Renal cortex interstitium (tissue), 11 donors: ENCODE data around the gene PDE4D. TPM values are rescaled to one million over a fixed set of nuclear protein-coding genes. Genes with fewer than 3 reads are reported as not detected.
"Not testable (repeated sequence)": the region's sequence is repeated elsewhere in the genome, so short reads cannot be mapped to it uniquely, and the experiment has no call there.

Source experiments
- DNase-seq, 11 donors: peaks; one replicate each; pipeline ENCODE4 v3.0.0-alpha.2; 2013; ENCODE audit warnings: low read depth in 9 of 11, low spot score in 4 of 11; ENCODE audit errors: extremely low read depth in 1 of 11
- polyA plus RNA-seq, 3 donors: library from polyadenylated mRNA; unstranded; fragments of 120-200 nt; gene quantifications; one replicate each; pipeline ENCODE4 v1.2.1, GENCODE V29; 2013; ENCODE audit not compliant: insufficient read length in 3 of 3

The PDE4D gene
- polyA plus RNA-seq, 3 donors = 18.6 to 43.9 (median 21.4) TPM

- no peak for DNase-seq
These were observed 914.4 kb downstream of the PDE4D start for GRCh38 chr5:58979090-58979489.

- no peak for DNase-seq
These were observed 918.9 kb downstream of the PDE4D start for GRCh38 chr5:58974601-58975000.

GRCh38 chr5:58974083-58974482, 919.4 kb downstream of the PDE4D start:
- no peak for DNase-seq

GRCh38 chr5:58972301-58972700, 921.2 kb downstream of the PDE4D start:
- no peak for DNase-seq

GRCh38 chr5:58970766-58971165, 922.8 kb downstream of the PDE4D start:
- DNase-seq = no peak

GRCh38 chr5:58969795-58970194, 923.7 kb downstream of the PDE4D start:
- no peak for DNase-seq

- DNase-seq = no peak
These were observed 924.3 kb downstream of the PDE4D start for GRCh38 chr5:58969253-58969652.

GRCh38 chr5:58968350-58968749, 925.2 kb downstream of the PDE4D start:
- no peak for DNase-seq

- DNase-seq = no peak
These were observed 925.8 kb downstream of the PDE4D start for GRCh38 chr5:58967597-58968281.

GRCh38 chr5:58965677-58966414, 927.7 kb downstream of the PDE4D start:
- no peak for DNase-seq

GRCh38 chr5:58963821-58964220, 929.7 kb downstream of the PDE4D start:
- DNase-seq = no peak

- no peak for DNase-seq
These were observed 930.2 kb downstream of the PDE4D start for GRCh38 chr5:58963361-58963760.

- DNase-seq = no peak
These were observed 931.8 kb downstream of the PDE4D start for GRCh38 chr5:58961631-58962280.

- no peak for DNase-seq
These were observed 934.8 kb downstream of the PDE4D start for GRCh38 chr5:58958701-58959100.

GRCh38 chr5:58953218-58953617, 940.3 kb downstream of the PDE4D start:
- DNase-seq = not testable (repeated sequence)

GRCh38 chr5:58950224-58950623, 943.3 kb downstream of the PDE4D start:
- DNase-seq = no peak

GRCh38 chr5:58946230-58946629, 947.3 kb downstream of the PDE4D start:
- no peak for DNase-seq

GRCh38 chr5:58944221-58944620, 949.3 kb downstream of the PDE4D start:
- DNase-seq = no peak

- no peak for DNase-seq
These were observed 953.1 kb downstream of the PDE4D start for GRCh38 chr5:58940446-58940845.

GRCh38 chr5:58939664-58940063, 953.9 kb downstream of the PDE4D start:
- DNase-seq = no peak
